B cell (primary cell): ENCODE measurements around the gene CCHCR1. TPM values are rescaled to one million over a fixed set of nuclear protein-coding genes. Genes with fewer than 3 reads are reported as not detected.

Experiments used
- ATAC-seq: fragments of 200-7000 bp; cut with Tn5 transposase; one replicate; pipeline ENCODE4 v1.10.0; 2021; ENCODE audit warnings: low read depth, mild to moderate bottlenecking, moderate number of reproducible peaks, moderate library complexity
- CTCF ChIA-PET: fragments of 350-600 bp; sonication (Branson Sonifier 250); formaldehyde crosslinking; loops from one replicate; lab custom pipeline; 2021; ENCODE audit warnings: antibody characterized with exemption, inconsistent platforms; lab: Charles Lee
- POLR2A ChIA-PET: fragments of 350-600 bp; sonication (Branson Sonifier 250); formaldehyde crosslinking; loops from one replicate; lab custom pipeline; 2021; ENCODE audit warnings: antibody characterized with exemption; lab: Charles Lee
- DNase-seq: peaks from one replicate; pipeline ENCODE4 v3.0.0; 2013
- H2AFZ ChIP-seq: 2 replicates; pipeline ENCODE4 v1.6.1; 2012; ENCODE audit warnings: mild to moderate bottlenecking, low read depth, low read length; ENCODE audit not compliant: insufficient read depth, poor library complexity, severe bottlenecking
- H3K27ac ChIP-seq, 2 donors: 1 replicate in 1 of 2; 2 replicates in 1 of 2; pipeline ENCODE4 v1.5.1; 2012 to 2013; ENCODE audit warnings: low read length in 2 of 2, mild to moderate bottlenecking in 2 of 2, moderate library complexity in 1 of 2
- H3K27me3 ChIP-seq, 4 experiments: fragments of 200-600 bp in 1 of 4; sonication (generic) in 1 of 4; replicated peaks in 1 of 4; 1 replicate in 2 of 4; 2 replicates in 2 of 4; pipeline versions ENCODE4 v1.6.1 to v1.7.0; 2013 to 2016; ENCODE audit warnings: low read length in 3 of 4, mild to moderate bottlenecking in 2 of 4, mixed read lengths in 1 of 4, moderate library complexity in 1 of 4; ENCODE audit not compliant: insufficient read depth in 4 of 4, control insufficient read depth in 3 of 4; ENCODE audit errors: control extremely low read depth in 1 of 4
- H3K36me3 ChIP-seq, 2 experiments: replicated peaks in 1 of 2; 1 replicate in 1 of 2; 2 replicates in 1 of 2; pipeline versions ENCODE4 v1.6.1 to v1.7.1; 2013; ENCODE audit warnings: low read length in 1 of 2; ENCODE audit not compliant: insufficient read depth in 2 of 2, control insufficient read depth in 1 of 2; ENCODE audit errors: control extremely low read depth in 1 of 2, extremely low read depth in 1 of 2
- H3K4me1 ChIP-seq, 2 donors: fragments of 200-600 bp in 1 of 2; sonication (generic) in 1 of 2; 1 replicate in 1 of 2; 2 replicates in 1 of 2; pipeline versions ENCODE4 v1.5.1 to v1.6.1; 2013 to 2017; ENCODE audit warnings: low read length in 2 of 2; ENCODE audit not compliant: control insufficient read depth in 2 of 2, insufficient read depth in 2 of 2
- H3K4me2 ChIP-seq: replicated peaks from 2 replicates; pipeline ENCODE3; 2012; ENCODE audit warnings: mild to moderate bottlenecking, low read depth, low read length; ENCODE audit not compliant: poor library complexity, severe bottlenecking
- H3K4me3 ChIP-seq, 5 experiments: fragments of 200-600 bp in 1 of 5; sonication (generic) in 1 of 5; 1 replicate in 3 of 5; 2 replicates in 2 of 5; pipeline versions ENCODE4 v1.5.1 to v1.7.0; 2011 to 2016; ENCODE audit warnings: low read length in 4 of 5, mild to moderate bottlenecking in 4 of 5, low read depth in 2 of 5, control low read depth in 1 of 5, moderate library complexity in 1 of 5; ENCODE audit not compliant: insufficient read depth in 1 of 5; ENCODE audit errors: control extremely low read depth in 1 of 5, extremely low read depth in 1 of 5
- H3K79me2 ChIP-seq: fragments of 200-600 bp; sonication (generic); one replicate; pipeline ENCODE4 v1.6.0; 2016; ENCODE audit warnings: low read length; ENCODE audit not compliant: control insufficient read depth, insufficient read depth
- H3K9ac ChIP-seq: fragments of 200-600 bp; sonication (generic); 2 replicates; pipeline ENCODE4 v1.6.1; 2017; ENCODE audit warnings: mild to moderate bottlenecking, low read length, moderate library complexity
- H3K9me3 ChIP-seq, 3 donors: one replicate each; pipeline versions ENCODE4 v1.6.1 to v1.7.1; 2013; ENCODE audit warnings: low read length in 2 of 3; ENCODE audit not compliant: control insufficient read depth in 2 of 3, insufficient read depth in 1 of 3; ENCODE audit errors: control extremely low read depth in 1 of 3
- H4K20me1 ChIP-seq: 2 replicates; pipeline ENCODE4 v1.6.0; 2012; ENCODE audit warnings: mild to moderate bottlenecking, low read length; ENCODE audit not compliant: insufficient read depth, control insufficient read depth, poor library complexity, severe bottlenecking
- H3K27ac Mint-ChIP-seq: one replicate; pipeline ENCODE4 v1.8.0; 2021; ENCODE audit warnings: mixed read lengths
- H3K27me3 Mint-ChIP-seq: one replicate; pipeline ENCODE4 v1.8.0; 2021; ENCODE audit warnings: mixed read lengths
- H3K4me1 Mint-ChIP-seq: one replicate; pipeline ENCODE4 v1.8.0; 2021; ENCODE audit warnings: mixed read lengths
- H3K4me3 Mint-ChIP-seq: one replicate; pipeline ENCODE4 v1.8.0; 2021; ENCODE audit warnings: mixed read lengths
- H3K9me3 Mint-ChIP-seq: one replicate; pipeline ENCODE4 v1.8.0; 2022; ENCODE audit warnings: mixed read lengths; ENCODE audit not compliant: insufficient read depth
- CTCF ChIP-seq: fragments of 200-600 bp; IDR thresholded peaks from one replicate; pipeline ENCODE4 v1.8.0; 2022; ENCODE audit warnings: antibody characterized with exemption, mild to moderate bottlenecking
- EZH2 ChIP-seq: IDR thresholded peaks from 2 replicates; pipeline ENCODE4 v1.6.1; 2012; ENCODE audit warnings: borderline replicate concordance, low read depth, mild to moderate bottlenecking, moderate library complexity, low read length; ENCODE audit not compliant: insufficient read depth, poor library complexity, severe bottlenecking
- WGBS: methylation state at CpG from one replicate; pipeline ENCODE4 v1.1.5; 2013; ENCODE audit warnings: missing lambda C conversion rate; ENCODE audit not compliant: insufficient coverage; 5-methylcytosine and 5-hydroxymethylcytosine counted together
- intact Hi-C: fragments of 100-400 bp; cut with micrococcal nuclease; formaldehyde crosslinking; loops from one replicate; pipeline ENCODE4 v1.10.0; 2022
- polyA plus RNA-seq: library from polyadenylated mRNA; depleted of rRNA; stranded (reverse); fragments of >200 nt; gene quantifications from 2 replicates; pipeline ENCODE4 v1.2.3, GENCODE V29; 2012
- total RNA-seq, 2 donors: library from RNA; stranded (reverse); fragments of 120-200 nt in 1 of 2; gene quantifications; 1 replicate in 1 of 2; 2 replicates in 1 of 2; pipeline versions ENCODE4 v1.2.3 to v1.2.4, GENCODE V29; 2013 to 2022

CCHCR1 gene
- total and polyA plus RNA-seq, 2 donors (not counting 1 experiment from before 2014, with no cell fraction given): 17.0 to 34.7 TPM

- peak overlapping the region in 4 of 5 experiments; percentile 52 to 61 (median 58) for H3K4me3 ChIP-seq
- WGBS: 50% methylated on average over 21 of the region's 26 CpGs
- no peaks in the 10 kb centered on the region for H3K9me3 ChIP-seq
- ChIA-PET POLR2A (interaction anchor here (1.5 kb wide), 1 partner anchor 23 kb away, joined by 4 read pairs; the partner anchor contains the start of genes CCHCR1 and TCF19), CTCF (interaction anchor here (1.6 kb wide), 1 partner anchor 186 kb away, joined by 3 read pairs; no protein-coding TSS in a partner anchor)
- ATAC-seq: peak; percentile 100
- H3K4me1 ChIP-seq: peaks cover 0 to 5% of the 10 kb centered on the region in 2 donors
- Mint-ChIP-seq H3K27me3 (no peaks in the 10 kb centered on the region), H3K9me3 (no peaks in the 10 kb centered on the region), H3K4me1 (peaks cover 9% of the 10 kb centered on the region), H3K4me3 (peak overlapping the region; percentile 86), H3K27ac (peak overlapping the region; percentile 56)
- no peaks in the 10 kb centered on the region for H3K27me3 ChIP-seq
- peak; percentile 82 for DNase-seq
- H3K79me2 ChIP-seq: no peaks in the 10 kb centered on the region
- peak overlapping the region; percentile 59 for H3K9ac ChIP-seq
- H3K36me3 ChIP-seq: no peaks in the 10 kb centered on the region
- H3K27ac ChIP-seq: peak overlapping the region in 1 of 2 donors; percentile 62
- TF ChIP-seq CTCF (no peak), EZH2 (no peak)
- no peaks in the 10 kb centered on the region for H4K20me1 ChIP-seq
- H2AFZ ChIP-seq: peak overlapping the region; percentile 69
- peak overlapping the region; percentile 78 for H3K4me2 ChIP-seq
- intact Hi-C loops: loop anchor here (1.0 kb wide), 1 partner anchor 22 kb away; the partner anchor contains the start of gene TCF19
Measured at GRCh38 chr6:31180500-31180899, 22.9 kb upstream of the CCHCR1 start.

GRCh38 chr6:31179896-31180295 lies 22.3 kb upstream of the CCHCR1 start:
- intact Hi-C loops: loop anchor here (1.0 kb wide), 1 partner anchor 22 kb away; the partner anchor contains the start of gene TCF19
- H3K4me1 ChIP-seq: peaks cover 0 to 5% of the 10 kb centered on the region in 2 donors
- no peak overlapping the region for H3K27ac ChIP-seq
- H3K79me2 ChIP-seq: no peaks in the 10 kb centered on the region
- no peak for TF ChIP-seq EZH2
- no peak for TF ChIP-seq CTCF
- H4K20me1 ChIP-seq: no peaks in the 10 kb centered on the region
- ATAC-seq: no peak
- no peak overlapping the region for H3K27ac Mint-ChIP-seq
- CTCF ChIA-PET: interaction anchor here (0.6 to 1.6 kb wide), 2 partner anchors 187 to 652 kb away, joined by 3 read pairs; no protein-coding TSS in a partner anchor
- peaks cover 9% of the 10 kb centered on the region for H3K4me1 Mint-ChIP-seq
- no peaks in the 10 kb centered on the region for H3K9me3 Mint-ChIP-seq
- no peaks in the 10 kb centered on the region for H3K27me3 ChIP-seq
- H3K4me3 ChIP-seq: peak overlapping the region in 4 of 5 experiments; percentile 52 to 61 (median 58)
- H3K4me3 Mint-ChIP-seq: peak overlapping the region; percentile 19
- no peak for DNase-seq
- H3K27me3 Mint-ChIP-seq: no peaks in the 10 kb centered on the region
- H3K9me3 ChIP-seq: no peaks in the 10 kb centered on the region
- H3K4me2 ChIP-seq: peak overlapping the region; percentile 78
- H3K36me3 ChIP-seq: no peaks in the 10 kb centered on the region
- peak overlapping the region; percentile 69 for H2AFZ ChIP-seq
- WGBS: 98% methylated on average over 8 of the region's 8 CpGs
- POLR2A ChIA-PET: interaction anchor here (1.5 kb wide), 1 partner anchor 22 kb away, joined by 4 read pairs; the partner anchor contains the start of genes CCHCR1 and TCF19
- H3K9ac ChIP-seq: peak overlapping the region; percentile 59
